ENCODE measurements around the gene ROR1. TPM values are rescaled to one million over a fixed set of nuclear protein-coding genes. Genes with fewer than 3 reads are reported as not detected.

Gene ROR1
- total and polyA plus RNA-seq, 2 donors (not counting 1 experiment from before 2014, with no cell fraction given): 0.46 to 16.0 TPM

DNA sequence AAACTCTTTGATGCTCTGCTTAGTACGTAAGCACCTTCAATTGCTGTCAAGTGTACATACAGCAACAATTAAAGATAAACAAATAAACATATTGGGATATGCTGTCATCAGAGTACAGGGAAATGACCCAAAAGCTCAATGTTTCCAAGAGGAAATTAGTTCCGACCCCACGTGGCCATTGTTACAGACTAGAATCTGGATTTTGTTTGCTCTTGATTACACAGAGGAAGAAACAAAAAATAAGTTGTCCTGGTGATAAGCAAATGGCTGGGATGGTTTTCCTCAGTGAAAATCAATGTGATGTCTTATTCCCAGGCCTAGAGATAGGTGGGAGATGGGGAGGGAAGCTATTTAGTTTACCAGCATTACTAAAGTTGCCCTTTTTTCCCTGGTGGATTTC is 316.6 kb downstream of the ROR1 start:
- H3K4me2 ChIP-seq (replicated peaks; ENCODE audit: low read depth, low read length, poor library complexity, severe bottlenecking): no peak overlapping the region
- H3K4me1 ChIP-seq (ENCODE audit: control insufficient read depth in 2 of 2, insufficient read depth in 2 of 2, low read length in 2 of 2): no peaks in the 10 kb centered on the region
- DNase-seq (no peak), ATAC-seq (ENCODE audit: low read depth) (no peak)
- Mint-ChIP-seq H3K27ac (no peak overlapping the region), H3K9me3 (ENCODE audit: insufficient read depth) (no peaks in the 10 kb centered on the region), H3K4me1 (no peaks in the 10 kb centered on the region), H3K4me3 (no peak overlapping the region), H3K27me3 (peaks cover 3% of the 10 kb centered on the region)
- H3K9me3 ChIP-seq (ENCODE audit: control extremely low read depth in 1 of 3, control insufficient read depth in 2 of 3, insufficient read depth in 1 of 3, low read length in 2 of 3): peaks cover 0 to 2% (median 0%) of the 10 kb centered on the region in 3 donors
- TF ChIP-seq CTCF (IDR thresholded peaks at IDR 0.05) (no peak), EZH2 (IDR thresholded peaks at IDR 0.05; ENCODE audit: borderline replicate concordance, insufficient read depth, low read depth, low read length, poor library complexity, severe bottlenecking) (no peak)
- POLR2A ChIA-PET: no interaction called here
- no peaks in the 10 kb centered on the region for H3K27me3 ChIP-seq (replicated peaks in 1 of 4; ENCODE audit: control extremely low read depth in 1 of 4, control insufficient read depth in 3 of 4, insufficient read depth in 4 of 4, low read length in 3 of 4)
- no peaks in the 10 kb centered on the region for H3K79me2 ChIP-seq (ENCODE audit: control insufficient read depth, insufficient read depth, low read length)
- CTCF ChIA-PET: no interaction called here
- no peaks in the 10 kb centered on the region for H3K36me3 ChIP-seq (replicated peaks in 1 of 2; ENCODE audit: control extremely low read depth in 1 of 2, control insufficient read depth in 1 of 2, extremely low read depth in 1 of 2, insufficient read depth in 2 of 2, low read length in 1 of 2)
- no peak overlapping the region for H3K27ac ChIP-seq (ENCODE audit: low read length in 2 of 2)
- H2AFZ ChIP-seq (ENCODE audit: insufficient read depth, low read depth, low read length, poor library complexity, severe bottlenecking): no peak overlapping the region
- H3K9ac ChIP-seq (ENCODE audit: low read length): no peak overlapping the region
- H3K4me3 ChIP-seq (ENCODE audit: control extremely low read depth in 1 of 5, extremely low read depth in 1 of 5, insufficient read depth in 1 of 5, low read depth in 2 of 5, low read length in 4 of 5): no peak overlapping the region
- 91% methylated on average over 2 of the region's 3 CpGs for WGBS (ENCODE audit: insufficient coverage)
- intact Hi-C loops (cut with micrococcal nuclease): no loop called here
- H4K20me1 ChIP-seq (ENCODE audit: control insufficient read depth, insufficient read depth, low read length, poor library complexity, severe bottlenecking): no peaks in the 10 kb centered on the region

DNA sequence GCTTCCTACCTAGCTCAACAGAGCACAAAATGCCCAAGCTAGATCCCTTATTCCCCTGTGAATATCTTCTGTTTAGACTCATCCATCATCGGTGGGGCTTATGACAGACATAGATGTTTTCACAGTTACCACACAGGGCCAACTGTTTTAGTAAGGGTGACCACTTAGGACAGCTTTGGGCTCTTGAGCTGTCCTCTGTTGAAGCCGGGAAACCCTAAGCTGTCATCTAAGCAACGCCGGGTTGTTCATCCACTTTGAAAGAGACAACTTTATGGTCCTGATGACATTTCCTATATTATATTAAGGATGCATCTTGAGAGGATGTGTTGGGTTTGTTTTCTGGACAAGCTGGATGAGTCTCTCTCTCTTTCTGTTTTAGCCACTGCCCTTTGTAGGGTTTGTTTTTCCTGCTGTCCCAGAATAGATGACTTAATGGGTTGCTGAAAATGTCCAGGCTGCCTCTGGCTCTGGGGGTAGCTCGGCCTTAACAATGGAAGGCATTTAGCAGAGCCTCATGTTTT is 319.1 kb downstream of the ROR1 start:
- no peak overlapping the region for H3K9ac ChIP-seq (ENCODE audit: low read length)
- H3K4me3 Mint-ChIP-seq: no peak overlapping the region
- no peak overlapping the region for H2AFZ ChIP-seq (ENCODE audit: insufficient read depth, low read depth, low read length, poor library complexity, severe bottlenecking)
- peaks cover 3% of the 10 kb centered on the region for H3K27me3 Mint-ChIP-seq
- ATAC-seq (ENCODE audit: low read depth): no peak
- no peak overlapping the region for H3K4me3 ChIP-seq (ENCODE audit: control extremely low read depth in 1 of 5, extremely low read depth in 1 of 5, insufficient read depth in 1 of 5, low read depth in 2 of 5, low read length in 4 of 5)
- H3K79me2 ChIP-seq (ENCODE audit: control insufficient read depth, insufficient read depth, low read length): no peaks in the 10 kb centered on the region
- no peaks in the 10 kb centered on the region for H3K4me1 ChIP-seq (ENCODE audit: control insufficient read depth in 2 of 2, insufficient read depth in 2 of 2, low read length in 2 of 2)
- no peak overlapping the region for H3K27ac Mint-ChIP-seq
- no peaks in the 10 kb centered on the region for H3K27me3 ChIP-seq (replicated peaks in 1 of 4; ENCODE audit: control extremely low read depth in 1 of 4, control insufficient read depth in 3 of 4, insufficient read depth in 4 of 4, low read length in 3 of 4)
- H3K9me3 ChIP-seq (ENCODE audit: control extremely low read depth in 1 of 3, control insufficient read depth in 2 of 3, insufficient read depth in 1 of 3, low read length in 2 of 3): peaks cover 0 to 2% (median 0%) of the 10 kb centered on the region in 3 donors
- no peak overlapping the region for H3K27ac ChIP-seq (ENCODE audit: low read length in 2 of 2)
- TF ChIP-seq CTCF (IDR thresholded peaks at IDR 0.05): no peak
- no peak for DNase-seq
- no peaks in the 10 kb centered on the region for H3K9me3 Mint-ChIP-seq (ENCODE audit: insufficient read depth)
- ChIA-PET CTCF (interaction anchor here (0.6 kb wide), 1 partner anchor 59 kb away, joined by 4 read pairs; no protein-coding TSS in a partner anchor), POLR2A (no interaction called here)
- H3K4me1 Mint-ChIP-seq: no peaks in the 10 kb centered on the region
- intact Hi-C loops (cut with micrococcal nuclease): no loop called here
- WGBS (ENCODE audit: insufficient coverage): 78% methylated on average over 1 of the region's 5 CpGs
- no peaks in the 10 kb centered on the region for H3K36me3 ChIP-seq (replicated peaks in 1 of 2; ENCODE audit: control extremely low read depth in 1 of 2, control insufficient read depth in 1 of 2, extremely low read depth in 1 of 2, insufficient read depth in 2 of 2, low read length in 1 of 2)
- H3K4me2 ChIP-seq (replicated peaks; ENCODE audit: low read depth, low read length, poor library complexity, severe bottlenecking): no peak overlapping the region
- H4K20me1 ChIP-seq (ENCODE audit: control insufficient read depth, insufficient read depth, low read length, poor library complexity, severe bottlenecking): no peaks in the 10 kb centered on the region
